OCI-LY1 (cell line): ENCODE results near the gene TBC1D8.
"Not testable (repeated sequence)": the region's sequence is repeated elsewhere in the genome, so short reads cannot be mapped to it uniquely, and the experiment has no call there.

Experiments
- H2AFZ ChIP-seq: fragments of 200-600 bp; sonication (generic), shearing (Covaris generic); 2 replicates; pipeline ENCODE4 v1.6.0; 2014; ENCODE audit warnings: antibody characterized with exemption, mild to moderate bottlenecking, low read length
- H3F3A ChIP-seq: fragments of 200-600 bp; sonication (generic), shearing (Covaris generic); 2 replicates; pipeline ENCODE4 v1.6.0; 2014; ENCODE audit warnings: mild to moderate bottlenecking, antibody characterized with exemption, low read length, moderate library complexity; ENCODE audit not compliant: insufficient read depth
- H3K27ac ChIP-seq: fragments of 200-600 bp; sonication (generic); 2 replicates; pipeline ENCODE4 v1.5.1; 2014; ENCODE audit warnings: low read length, mixed run types, mild to moderate bottlenecking, low read depth; ENCODE audit not compliant: poor library complexity, severe bottlenecking
- H3K27me3 ChIP-seq: fragments of 200-600 bp; sonication (generic); 2 replicates; pipeline ENCODE4 v1.6.0; 2014; ENCODE audit warnings: antibody characterized with exemption, mild to moderate bottlenecking, low read length, moderate library complexity; ENCODE audit not compliant: insufficient read depth
- H3K36me3 ChIP-seq: fragments of 200-600 bp; sonication (generic); 2 replicates; pipeline ENCODE4 v1.6.1; 2014; ENCODE audit warnings: mild to moderate bottlenecking, antibody characterized with exemption, low read length, moderate library complexity, mixed read lengths; ENCODE audit not compliant: insufficient read depth
- H3K4me1 ChIP-seq: fragments of 200-600 bp; sonication (generic); 2 replicates; pipeline ENCODE4 v1.5.1; 2014; ENCODE audit warnings: mild to moderate bottlenecking, low read length, moderate library complexity; ENCODE audit not compliant: insufficient read depth, severe bottlenecking
- H3K4me2 ChIP-seq: fragments of 200-600 bp; sonication (generic), shearing (Covaris generic); 2 replicates; pipeline ENCODE4 v1.6.1; 2014; ENCODE audit warnings: low read length
- H3K4me3 ChIP-seq: fragments of 200-600 bp; sonication (generic); 2 replicates; pipeline ENCODE4 v1.5.1; 2014; ENCODE audit warnings: low read length, low read depth, mild to moderate bottlenecking, mixed read lengths; ENCODE audit not compliant: poor library complexity, severe bottlenecking
- H3K79me2 ChIP-seq: fragments of 200-600 bp; shearing (Covaris generic); 2 replicates; pipeline ENCODE4 v1.6.1; 2016; ENCODE audit warnings: mixed run types, low read length, mixed read lengths; ENCODE audit not compliant: insufficient read depth
- H3K9ac ChIP-seq: fragments of 200-600 bp; sonication (generic), shearing (Covaris generic); 2 replicates; pipeline ENCODE4 v1.6.1; 2014; ENCODE audit warnings: mild to moderate bottlenecking, low read length, mixed read lengths
- H3K9me2 ChIP-seq: fragments of 200-600 bp; sonication (generic), shearing (Covaris generic); 2 replicates; pipeline ENCODE4 v1.6.1; 2014; ENCODE audit warnings: low read depth, mild to moderate bottlenecking, low read length, mixed read lengths
- H3K9me3 ChIP-seq: fragments of 200-600 bp; shearing (Covaris generic); 2 replicates; pipeline ENCODE4 v1.6.1; 2014; ENCODE audit warnings: low read length, mixed read lengths
- H4K20me1 ChIP-seq: fragments of 200-600 bp; sonication (generic), shearing (Covaris generic); 2 replicates; pipeline ENCODE4 v1.6.0; 2016; ENCODE audit warnings: mild to moderate bottlenecking, low read length; ENCODE audit not compliant: insufficient read depth
- EZH2 ChIP-seq: fragments of 200-600 bp; sonication (generic), shearing (Covaris generic); IDR thresholded peaks from 2 replicates; pipeline ENCODE4 v1.8.0; 2017; ENCODE audit warnings: borderline replicate concordance, mixed run types, mild to moderate bottlenecking, antibody characterized with exemption, low read length, moderate library complexity, mixed read lengths
- TF ChIP-seq, protein P1 (sequence below): fragments of 200-600 bp; sonication (generic), shearing (Covaris generic); IDR thresholded peaks from 2 replicates; pipeline ENCODE4 v1.5.1; 2017; ENCODE audit warnings: mild to moderate bottlenecking, antibody characterized with exemption, low read length, moderate library complexity, mixed read lengths

Gene TBC1D8

DNA sequence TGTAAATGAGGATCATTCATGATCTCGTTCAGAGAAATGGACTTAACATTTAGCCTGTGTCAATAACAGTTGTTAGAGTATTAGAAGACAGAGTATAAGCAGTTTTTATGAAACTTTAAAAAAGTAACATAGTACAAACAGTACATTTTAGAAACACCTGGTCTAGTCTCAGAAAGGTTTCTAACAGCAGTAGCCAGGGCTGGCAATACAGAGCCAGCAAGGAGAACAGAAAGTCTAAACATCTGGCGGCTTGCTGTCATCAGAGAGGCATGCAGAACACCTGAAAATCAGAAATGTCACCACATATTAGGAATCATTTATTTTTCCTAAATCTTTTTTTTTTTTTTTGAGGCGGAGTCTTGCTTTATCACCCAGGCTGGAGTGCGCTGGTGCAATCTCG lies 99.0 kb downstream of the TBC1D8 start:
- Histone ChIP-seq H3K4me1 (no peaks in the 10 kb centered on the region), H3K36me3 (no peaks in the 10 kb centered on the region), H3K79me2 (no peaks in the 10 kb centered on the region), H3K4me3 (no peak overlapping the region), H3K9ac (no peak overlapping the region), H3F3A (no peaks in the 10 kb centered on the region), H3K4me2 (no peak overlapping the region), H3K9me3 (no peaks in the 10 kb centered on the region), H4K20me1 (no peaks in the 10 kb centered on the region), H2AFZ (no peak overlapping the region), H3K27me3 (peaks cover 8% of the 10 kb centered on the region), H3K27ac (no peak overlapping the region), H3K9me2 (no peaks in the 10 kb centered on the region)
- TF ChIP-seq, protein P1, sequence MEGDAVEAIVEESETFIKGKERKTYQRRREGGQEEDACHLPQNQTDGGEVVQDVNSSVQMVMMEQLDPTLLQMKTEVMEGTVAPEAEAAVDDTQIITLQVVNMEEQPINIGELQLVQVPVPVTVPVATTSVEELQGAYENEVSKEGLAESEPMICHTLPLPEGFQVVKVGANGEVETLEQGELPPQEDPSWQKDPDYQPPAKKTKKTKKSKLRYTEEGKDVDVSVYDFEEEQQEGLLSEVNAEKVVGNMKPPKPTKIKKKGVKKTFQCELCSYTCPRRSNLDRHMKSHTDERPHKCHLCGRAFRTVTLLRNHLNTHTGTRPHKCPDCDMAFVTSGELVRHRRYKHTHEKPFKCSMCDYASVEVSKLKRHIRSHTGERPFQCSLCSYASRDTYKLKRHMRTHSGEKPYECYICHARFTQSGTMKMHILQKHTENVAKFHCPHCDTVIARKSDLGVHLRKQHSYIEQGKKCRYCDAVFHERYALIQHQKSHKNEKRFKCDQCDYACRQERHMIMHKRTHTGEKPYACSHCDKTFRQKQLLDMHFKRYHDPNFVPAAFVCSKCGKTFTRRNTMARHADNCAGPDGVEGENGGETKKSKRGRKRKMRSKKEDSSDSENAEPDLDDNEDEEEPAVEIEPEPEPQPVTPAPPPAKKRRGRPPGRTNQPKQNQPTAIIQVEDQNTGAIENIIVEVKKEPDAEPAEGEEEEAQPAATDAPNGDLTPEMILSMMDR: no peak
- no peak for TF ChIP-seq EZH2

DNA sequence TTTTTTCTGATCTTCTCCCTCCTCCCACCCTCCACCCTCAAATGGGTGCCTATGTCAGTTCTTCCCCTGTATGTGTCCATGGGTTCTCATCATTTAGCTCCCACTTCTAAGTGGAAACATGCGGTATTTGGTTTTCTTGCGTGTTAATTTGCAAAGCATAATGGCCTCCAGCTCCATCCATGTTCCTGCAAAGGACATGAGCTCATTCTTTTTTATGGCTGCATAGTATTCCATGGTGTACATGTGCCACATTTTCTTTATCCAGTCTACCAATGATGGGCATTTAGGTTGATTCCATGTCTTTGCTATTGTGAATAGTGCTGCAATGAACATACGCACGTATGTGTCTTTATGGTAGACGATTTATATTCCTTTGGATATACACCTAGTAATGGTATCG lies 100.3 kb downstream of the TBC1D8 start:
- H3K79me2 ChIP-seq, H3K36me3 ChIP-seq, H3K9ac ChIP-seq, H2AFZ ChIP-seq, H3K27me3 ChIP-seq, H3K4me2 ChIP-seq, H3K9me2 ChIP-seq, H3K9me3 ChIP-seq, H3K27ac ChIP-seq, H3K4me3 ChIP-seq, H3F3A ChIP-seq, H4K20me1 ChIP-seq, H3K4me1 ChIP-seq: not testable (repeated sequence)

- peaks cover 5% of the 10 kb centered on the region for H3K27me3 ChIP-seq
- H3K4me2 ChIP-seq: no peak overlapping the region
- no peaks in the 10 kb centered on the region for H3K79me2 ChIP-seq
- no peak overlapping the region for H3K9ac ChIP-seq
- no peaks in the 10 kb centered on the region for H3K36me3 ChIP-seq
- no peak overlapping the region for H3K4me3 ChIP-seq
- no peaks in the 10 kb centered on the region for H4K20me1 ChIP-seq
- TF ChIP-seq EZH2: no peak
- TF ChIP-seq, protein P1: no peak
- H3F3A ChIP-seq: no peaks in the 10 kb centered on the region
- no peak overlapping the region for H2AFZ ChIP-seq
- H3K9me2 ChIP-seq: no peaks in the 10 kb centered on the region
- no peaks in the 10 kb centered on the region for H3K4me1 ChIP-seq
- H3K27ac ChIP-seq: no peak overlapping the region
- no peaks in the 10 kb centered on the region for H3K9me3 ChIP-seq
These were observed 102.4 kb downstream of the TBC1D8 start for GRCh38 chr2:101048756-101049155.

- Histone ChIP-seq H3K27ac (no peak overlapping the region), H3K4me2 (no peak overlapping the region), H3K9me3 (no peaks in the 10 kb centered on the region), H4K20me1 (no peaks in the 10 kb centered on the region), H3K36me3 (no peaks in the 10 kb centered on the region), H3K9ac (no peak overlapping the region), H3K4me3 (no peak overlapping the region), H3K79me2 (no peaks in the 10 kb centered on the region), H3K9me2 (no peaks in the 10 kb centered on the region), H2AFZ (no peak overlapping the region), H3F3A (no peaks in the 10 kb centered on the region), H3K4me1 (no peaks in the 10 kb centered on the region), H3K27me3 (no peaks in the 10 kb centered on the region; the same call in 1 of the 2 replicates)
- TF ChIP-seq, protein P1: no peak
These were observed 103.4 kb downstream of the TBC1D8 start for GRCh38 chr2:101047774-101048173.
